Stimulated activated memory B cell treated with anti-CD40 and anti-IgM and Interleukin-4, amounts not matched to agents 10 μg/mL and 1 μg/mL and 100 μg/mL, for 72 hours (primary cell): ENCODE measurements around the gene IL5RA.

ENCODE experiments used
- ATAC-seq: fragments of 150-1000 bp; cut with Tn5 transposase; 2 replicates; pipeline ENCODE4 v1.10.0; 2021
- H3K27ac Mint-ChIP-seq: one replicate; pipeline ENCODE4 v1.8.0; 2022; ENCODE audit warnings: mild to moderate bottlenecking, mixed read lengths
- H3K27me3 Mint-ChIP-seq: one replicate; pipeline ENCODE4 v1.8.0; 2022; ENCODE audit warnings: mixed read lengths
- H3K36me3 Mint-ChIP-seq: one replicate; pipeline ENCODE4 v1.8.0; 2022; ENCODE audit warnings: mixed read lengths
- H3K4me1 Mint-ChIP-seq: one replicate; pipeline ENCODE4 v1.8.0; 2022; ENCODE audit warnings: mixed read lengths
- H3K4me3 Mint-ChIP-seq: one replicate; pipeline ENCODE4 v1.8.0; 2022; ENCODE audit warnings: mild to moderate bottlenecking, moderate library complexity, mixed read lengths
- H3K9me3 Mint-ChIP-seq: one replicate; pipeline ENCODE4 v1.8.0; 2022; ENCODE audit warnings: mixed read lengths

The IL5RA gene

GRCh38 chr3:3053974-3054373, 56.2 kb downstream of the IL5RA start:
- H3K27me3 Mint-ChIP-seq, result no peaks in the 10 kb centered on the region
- H3K4me3 Mint-ChIP-seq, result no peak overlapping the region
- H3K27ac Mint-ChIP-seq, result no peak overlapping the region
- H3K4me1 Mint-ChIP-seq, result no peaks in the 10 kb centered on the region
- no peaks in the 10 kb centered on the region for H3K9me3 Mint-ChIP-seq
- H3K36me3 Mint-ChIP-seq, result no peaks in the 10 kb centered on the region
- ATAC-seq, result no peak

- Mint-ChIP-seq H3K9me3 (no peaks in the 10 kb centered on the region), H3K4me3 (no peak overlapping the region), H3K27me3 (peaks cover 20% of the 10 kb centered on the region), H3K36me3 (no peaks in the 10 kb centered on the region), H3K27ac (no peak overlapping the region), H3K4me1 (peaks cover 5% of the 10 kb centered on the region)
- peak; percentile 20 for ATAC-seq
These were observed 71.8 kb downstream of the IL5RA start for GRCh38 chr3:3038201-3038991.

GRCh38 chr3:3037156-3037555, 73.0 kb downstream of the IL5RA start:
- Mint-ChIP-seq H3K27ac (no peak overlapping the region), H3K36me3 (no peaks in the 10 kb centered on the region), H3K4me1 (peaks cover 5% of the 10 kb centered on the region), H3K9me3 (no peaks in the 10 kb centered on the region), H3K27me3 (peaks cover 20% of the 10 kb centered on the region), H3K4me3 (no peak overlapping the region)
- no peak for ATAC-seq

GRCh38 chr3:3031326-3031725, 78.8 kb downstream of the IL5RA start:
- H3K27me3 Mint-ChIP-seq, result no peaks in the 10 kb centered on the region
- peaks cover 9% of the 10 kb centered on the region for H3K4me1 Mint-ChIP-seq
- no peaks in the 10 kb centered on the region for H3K36me3 Mint-ChIP-seq
- no peak for ATAC-seq
- no peak overlapping the region for H3K4me3 Mint-ChIP-seq
- no peak overlapping the region for H3K27ac Mint-ChIP-seq
- H3K9me3 Mint-ChIP-seq, result no peaks in the 10 kb centered on the region

GRCh38 chr3:3027976-3028567, 82.1 kb downstream of the IL5RA start:
- Mint-ChIP-seq H3K9me3 (no peaks in the 10 kb centered on the region), H3K27me3 (no peaks in the 10 kb centered on the region), H3K27ac (peak overlapping the region; percentile 51), H3K4me1 (peaks cover 9% of the 10 kb centered on the region), H3K36me3 (no peaks in the 10 kb centered on the region), H3K4me3 (no peak overlapping the region)
- no peak for ATAC-seq

GRCh38 chr3:3023111-3023745, 86.9 kb downstream of the IL5RA start:
- no peaks in the 10 kb centered on the region for H3K36me3 Mint-ChIP-seq
- H3K27ac Mint-ChIP-seq, result no peak overlapping the region
- peaks cover 10% of the 10 kb centered on the region for H3K27me3 Mint-ChIP-seq
- H3K4me3 Mint-ChIP-seq, result no peak overlapping the region
- peaks cover 5% of the 10 kb centered on the region for H3K4me1 Mint-ChIP-seq
- H3K9me3 Mint-ChIP-seq, result no peaks in the 10 kb centered on the region
- ATAC-seq, result no peak

GRCh38 chr3:3020209-3020608, 90.0 kb downstream of the IL5RA start:
- no peak overlapping the region for H3K27ac Mint-ChIP-seq
- ATAC-seq, result no peak
- H3K27me3 Mint-ChIP-seq, result peaks cover 21% of the 10 kb centered on the region

More at GRCh38 chr3:3020209-3020608, 90.0 kb downstream of the IL5RA start:
- Mint-ChIP-seq H3K36me3 (no peaks in the 10 kb centered on the region), H3K9me3 (no peaks in the 10 kb centered on the region), H3K4me3 (no peak overlapping the region), H3K4me1 (no peaks in the 10 kb centered on the region)
